SK-N-SH (cell line): ENCODE results near the gene GOLGA6D. TPM values are rescaled to one million over a fixed set of nuclear protein-coding genes. Genes with fewer than 3 reads are reported as not detected.
"Not testable (repeated sequence)": the region's sequence is repeated elsewhere in the genome, so short reads cannot be mapped to it uniquely, and the experiment has no call there.

Experiments used
- CTCF ChIA-PET: fragments of 300-600, 350-600 bp; formaldehyde crosslinking; extraction: SDS; loops from one replicate; lab custom pipeline; 2021; lab: Yijun Ruan, JAX
- POLR2A ChIA-PET: fragments of 350-600 bp; sonication (Branson Sonifier 250); formaldehyde crosslinking; extraction: SDS; loops from one replicate; lab custom pipeline; 2020; ENCODE audit warnings: antibody characterized with exemption, inconsistent platforms; lab: Yijun Ruan, JAX
- DNase-seq: peaks from one replicate; pipeline ENCODE4 v3.0.0; 2012
- H2AFZ ChIP-seq: fragments of 200-600 bp; sonication (generic); 2 replicates; pipeline ENCODE4 v1.8.1; 2016; ENCODE audit warnings: antibody characterized with exemption, mild to moderate bottlenecking, low read depth
- H3F3A ChIP-seq: fragments of 200-600 bp; sonication (generic); replicated peaks from 2 replicates; pipeline ENCODE3; 2016; ENCODE audit warnings: antibody characterized with exemption, mild to moderate bottlenecking; ENCODE audit not compliant: insufficient read depth
- H3K27ac ChIP-seq, 2 experiments: fragments of 200-500 bp in 1 of 2; fragments of 200-600 bp in 1 of 2; sonication (Bioruptor generic) in 1 of 2; sonication (generic), shearing (Covaris generic) in 1 of 2; 2 replicates each; pipeline versions ENCODE4 v1.5.1 to v1.6.1; 2014 to 2016; ENCODE audit warnings: low read depth in 2 of 2, inconsistent platforms in 1 of 2, low read length in 1 of 2, mild to moderate bottlenecking in 1 of 2, mixed read lengths in 1 of 2
- H3K27me3 ChIP-seq: fragments of 200-600 bp; sonication (generic), shearing (Covaris generic); 2 replicates; pipeline ENCODE4 v1.6.1; 2016; ENCODE audit warnings: mixed run types; ENCODE audit not compliant: insufficient read depth
- H3K36me3 ChIP-seq, 2 experiments: fragments of 200-500 bp in 1 of 2; fragments of 200-600 bp in 1 of 2; sonication (Bioruptor generic) in 1 of 2; sonication (generic) in 1 of 2; replicated peaks in 1 of 2; 2 replicates each; pipeline versions ENCODE3 to v1.5.1; 2014 to 2016; ENCODE audit warnings: low read length in 1 of 2, mild to moderate bottlenecking in 1 of 2; ENCODE audit not compliant: insufficient read depth in 2 of 2, control insufficient read depth in 1 of 2
- H3K4me1 ChIP-seq, 2 experiments: fragments of 200-500 bp in 1 of 2; fragments of 200-600 bp in 1 of 2; sonication (Bioruptor generic) in 1 of 2; sonication (generic), shearing (Covaris generic) in 1 of 2; 2 replicates each; pipeline versions ENCODE4 v1.5.1 to v1.6.1; 2014 to 2016; ENCODE audit warnings: low read depth in 1 of 2, low read length in 1 of 2, mixed run types in 1 of 2; ENCODE audit not compliant: insufficient read depth in 2 of 2, control insufficient read depth in 1 of 2
- H3K4me2 ChIP-seq: fragments of 200-600 bp; sonication (generic), shearing (Covaris generic); 2 replicates; pipeline ENCODE4 v1.6.1; 2017; ENCODE audit warnings: mixed run types
- H3K4me3 ChIP-seq, 2 experiments: fragments of 200-500 bp in 1 of 2; fragments of 200-600 bp in 1 of 2; sonication (Bioruptor generic) in 1 of 2; sonication (generic), shearing (Covaris generic) in 1 of 2; 2 replicates each; pipeline versions ENCODE4 v1.5.1 to v1.8.1; 2014 to 2016; ENCODE audit warnings: low read depth in 2 of 2, inconsistent platforms in 1 of 2, low read length in 1 of 2, mild to moderate bottlenecking in 1 of 2, mixed read lengths in 1 of 2, moderate library complexity in 1 of 2
- H3K79me2 ChIP-seq: fragments of 200-600 bp; sonication (generic); 2 replicates; pipeline ENCODE4 v1.8.1; 2017; ENCODE audit warnings: mild to moderate bottlenecking; ENCODE audit not compliant: insufficient read depth
- H3K9ac ChIP-seq: fragments of 200-600 bp; sonication (generic); 2 replicates; pipeline ENCODE4 v1.6.1; 2017; ENCODE audit warnings: mixed run types
- H3K9me2 ChIP-seq: fragments of 200-600 bp; sonication (generic); 2 replicates; pipeline ENCODE4 v1.6.1; 2017; ENCODE audit warnings: mixed run types
- H3K9me3 ChIP-seq: fragments of 200-600 bp; sonication (generic); 2 replicates; pipeline ENCODE4 v1.6.1; 2017; ENCODE audit warnings: mixed run types, mild to moderate bottlenecking, moderate library complexity
- H4K20me1 ChIP-seq: fragments of 200-600 bp; sonication (generic); 2 replicates; pipeline ENCODE4 v1.6.1; 2017; ENCODE audit warnings: mild to moderate bottlenecking, mixed run types; ENCODE audit not compliant: insufficient read depth
- CHD2 ChIP-seq: fragments of 150-350 bp; IDR thresholded peaks from 2 replicates; pipeline ENCODE4 v1.6.1; 2018; ENCODE audit warnings: low read length; ENCODE audit not compliant: partially characterized antibody
- FOSL2 ChIP-seq: IDR thresholded peaks from 2 replicates; pipeline ENCODE4 v1.4.0; 2012; ENCODE audit warnings: low read depth, mild to moderate bottlenecking, moderate library complexity, borderline replicate concordance
- FOXJ3 ChIP-seq: sonication (generic); formaldehyde crosslinking; IDR thresholded peaks from 2 replicates; pipeline ENCODE4 v1.5.1; 2020; ENCODE audit warnings: mild to moderate bottlenecking, missing genetic modification reagents
- FOXM1 ChIP-seq: IDR thresholded peaks from 2 replicates; pipeline ENCODE4 v1.4.0; 2012; ENCODE audit warnings: low read depth, mild to moderate bottlenecking
- GABPA ChIP-seq: IDR thresholded peaks from 2 replicates; pipeline ENCODE4 v1.4.0; 2012; ENCODE audit warnings: low read depth, mild to moderate bottlenecking
- JUND ChIP-seq: IDR thresholded peaks from 2 replicates; pipeline ENCODE4 v1.4.0; 2012
- MXI1 ChIP-seq: IDR thresholded peaks from 2 replicates; pipeline ENCODE4 v1.6.1; 2012; ENCODE audit warnings: mild to moderate bottlenecking, low read depth, low read length, improper control_type of control experiment
- NFIC ChIP-seq: IDR thresholded peaks from 2 replicates; pipeline ENCODE4 v1.4.0; 2012; ENCODE audit warnings: borderline replicate concordance
- NRF1 ChIP-seq: IDR thresholded peaks from 2 replicates; pipeline ENCODE4 v1.6.1; 2012; ENCODE audit warnings: low read depth, mild to moderate bottlenecking, low read length
- SMC3 ChIP-seq: IDR thresholded peaks from 2 replicates; pipeline ENCODE4 v1.6.1; 2012; ENCODE audit warnings: low read depth, low read length, improper control_type of control experiment
- TCF12 ChIP-seq: IDR thresholded peaks from 2 replicates; pipeline ENCODE4 v1.4.0; 2012
- TEAD4 ChIP-seq: IDR thresholded peaks from 2 replicates; pipeline ENCODE4 v1.4.0; 2012; ENCODE audit warnings: mild to moderate bottlenecking, borderline replicate concordance; ENCODE audit not compliant: insufficient read depth
- YY1 ChIP-seq: IDR thresholded peaks from 2 replicates; pipeline ENCODE4 v1.4.0; 2012; ENCODE audit warnings: low read depth, mild to moderate bottlenecking
- WGBS: methylation state at CpG from one replicate; pipeline ENCODE4 v1.1.6; 2017; ENCODE audit warnings: low lambda C conversion rate; 5-methylcytosine and 5-hydroxymethylcytosine counted together
- polyA plus RNA-seq, 3 experiments: library from polyadenylated mRNA; depleted of rRNA; stranded (reverse); fragments of >200 nt; gene quantifications; 2 replicates each; pipeline ENCODE4 v1.2.3, GENCODE V29; 2012
- TF ChIP-seq, protein P1 (sequence below): IDR thresholded peaks from 2 replicates; pipeline ENCODE4 v1.4.0; 2012; ENCODE audit warnings: low read depth
- TF ChIP-seq, protein P2 (sequence below): IDR thresholded peaks from 2 replicates; pipeline ENCODE4 v1.4.0; 2012; ENCODE audit warnings: low read depth, borderline replicate concordance
- TF ChIP-seq, protein P3 (sequence below): fragments of 150-350 bp; IDR thresholded peaks from 2 replicates; pipeline ENCODE4 v1.6.1; 2017; ENCODE audit warnings: antibody characterized with exemption, low read length, low read depth, borderline replicate concordance
- TF ChIP-seq, protein P4 (sequence below): IDR thresholded peaks from 2 replicates; pipeline ENCODE4 v1.6.1; 2012; ENCODE audit warnings: mild to moderate bottlenecking, low read depth, low read length, moderate library complexity
- TF ChIP-seq, protein P5 (sequence below): IDR thresholded peaks from 2 replicates; pipeline ENCODE4; 2012

Gene GOLGA6D
- polyA plus RNA-seq, 1 of the 3 experiments (the other 2 are of a cell fraction) = 0.02 TPM

DNA sequence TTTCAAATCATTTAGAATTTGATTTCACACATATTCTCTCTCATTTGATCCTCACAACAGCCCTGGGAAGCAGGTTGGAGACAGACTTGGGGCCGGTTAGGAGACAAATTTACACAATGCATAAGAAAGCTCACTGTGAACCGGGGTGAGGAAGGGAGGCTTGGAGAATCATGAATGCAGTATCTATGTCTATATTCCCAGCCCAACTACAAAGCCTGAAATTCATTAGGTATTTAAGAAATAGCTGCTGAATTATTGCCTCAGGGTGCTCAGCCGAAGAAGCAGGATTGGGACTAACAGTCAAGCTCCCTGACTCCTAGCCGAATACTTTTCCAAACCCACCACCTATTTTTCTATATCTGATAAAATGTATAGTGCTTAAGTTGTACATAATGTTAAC, 32.9 kb upstream of the GOLGA6D start:
- no peaks in the 10 kb centered on the region for H3K9me3 ChIP-seq
- TF ChIP-seq SMC3 (no peak), FOSL2 (no peak), GABPA (no peak), NRF1 (no peak), FOXM1 (no peak), MXI1 (no peak), YY1 (no peak), CHD2 (no peak), TEAD4 (no peak), NFIC (no peak), TCF12 (no peak), FOXJ3 (no peak), JUND (no peak)
- TF ChIP-seq, protein P1, sequence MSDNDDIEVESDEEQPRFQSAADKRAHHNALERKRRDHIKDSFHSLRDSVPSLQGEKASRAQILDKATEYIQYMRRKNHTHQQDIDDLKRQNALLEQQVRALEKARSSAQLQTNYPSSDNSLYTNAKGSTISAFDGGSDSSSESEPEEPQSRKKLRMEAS = no peak
- TF ChIP-seq, protein P2, sequence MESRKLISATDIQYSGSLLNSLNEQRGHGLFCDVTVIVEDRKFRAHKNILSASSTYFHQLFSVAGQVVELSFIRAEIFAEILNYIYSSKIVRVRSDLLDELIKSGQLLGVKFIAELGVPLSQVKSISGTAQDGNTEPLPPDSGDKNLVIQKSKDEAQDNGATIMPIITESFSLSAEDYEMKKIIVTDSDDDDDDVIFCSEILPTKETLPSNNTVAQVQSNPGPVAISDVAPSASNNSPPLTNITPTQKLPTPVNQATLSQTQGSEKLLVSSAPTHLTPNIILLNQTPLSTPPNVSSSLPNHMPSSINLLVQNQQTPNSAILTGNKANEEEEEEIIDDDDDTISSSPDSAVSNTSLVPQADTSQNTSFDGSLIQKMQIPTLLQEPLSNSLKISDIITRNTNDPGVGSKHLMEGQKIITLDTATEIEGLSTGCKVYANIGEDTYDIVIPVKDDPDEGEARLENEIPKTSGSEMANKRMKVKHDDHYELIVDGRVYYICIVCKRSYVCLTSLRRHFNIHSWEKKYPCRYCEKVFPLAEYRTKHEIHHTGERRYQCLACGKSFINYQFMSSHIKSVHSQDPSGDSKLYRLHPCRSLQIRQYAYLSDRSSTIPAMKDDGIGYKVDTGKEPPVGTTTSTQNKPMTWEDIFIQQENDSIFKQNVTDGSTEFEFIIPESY = no peak
- TF ChIP-seq, protein P3, sequence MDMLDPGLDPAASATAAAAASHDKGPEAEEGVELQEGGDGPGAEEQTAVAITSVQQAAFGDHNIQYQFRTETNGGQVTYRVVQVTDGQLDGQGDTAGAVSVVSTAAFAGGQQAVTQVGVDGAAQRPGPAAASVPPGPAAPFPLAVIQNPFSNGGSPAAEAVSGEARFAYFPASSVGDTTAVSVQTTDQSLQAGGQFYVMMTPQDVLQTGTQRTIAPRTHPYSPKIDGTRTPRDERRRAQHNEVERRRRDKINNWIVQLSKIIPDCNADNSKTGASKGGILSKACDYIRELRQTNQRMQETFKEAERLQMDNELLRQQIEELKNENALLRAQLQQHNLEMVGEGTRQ = no peak
- TF ChIP-seq, protein P4, sequence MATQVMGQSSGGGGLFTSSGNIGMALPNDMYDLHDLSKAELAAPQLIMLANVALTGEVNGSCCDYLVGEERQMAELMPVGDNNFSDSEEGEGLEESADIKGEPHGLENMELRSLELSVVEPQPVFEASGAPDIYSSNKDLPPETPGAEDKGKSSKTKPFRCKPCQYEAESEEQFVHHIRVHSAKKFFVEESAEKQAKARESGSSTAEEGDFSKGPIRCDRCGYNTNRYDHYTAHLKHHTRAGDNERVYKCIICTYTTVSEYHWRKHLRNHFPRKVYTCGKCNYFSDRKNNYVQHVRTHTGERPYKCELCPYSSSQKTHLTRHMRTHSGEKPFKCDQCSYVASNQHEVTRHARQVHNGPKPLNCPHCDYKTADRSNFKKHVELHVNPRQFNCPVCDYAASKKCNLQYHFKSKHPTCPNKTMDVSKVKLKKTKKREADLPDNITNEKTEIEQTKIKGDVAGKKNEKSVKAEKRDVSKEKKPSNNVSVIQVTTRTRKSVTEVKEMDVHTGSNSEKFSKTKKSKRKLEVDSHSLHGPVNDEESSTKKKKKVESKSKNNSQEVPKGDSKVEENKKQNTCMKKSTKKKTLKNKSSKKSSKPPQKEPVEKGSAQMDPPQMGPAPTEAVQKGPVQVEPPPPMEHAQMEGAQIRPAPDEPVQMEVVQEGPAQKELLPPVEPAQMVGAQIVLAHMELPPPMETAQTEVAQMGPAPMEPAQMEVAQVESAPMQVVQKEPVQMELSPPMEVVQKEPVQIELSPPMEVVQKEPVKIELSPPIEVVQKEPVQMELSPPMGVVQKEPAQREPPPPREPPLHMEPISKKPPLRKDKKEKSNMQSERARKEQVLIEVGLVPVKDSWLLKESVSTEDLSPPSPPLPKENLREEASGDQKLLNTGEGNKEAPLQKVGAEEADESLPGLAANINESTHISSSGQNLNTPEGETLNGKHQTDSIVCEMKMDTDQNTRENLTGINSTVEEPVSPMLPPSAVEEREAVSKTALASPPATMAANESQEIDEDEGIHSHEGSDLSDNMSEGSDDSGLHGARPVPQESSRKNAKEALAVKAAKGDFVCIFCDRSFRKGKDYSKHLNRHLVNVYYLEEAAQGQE = no peak
- TF ChIP-seq, protein P5, sequence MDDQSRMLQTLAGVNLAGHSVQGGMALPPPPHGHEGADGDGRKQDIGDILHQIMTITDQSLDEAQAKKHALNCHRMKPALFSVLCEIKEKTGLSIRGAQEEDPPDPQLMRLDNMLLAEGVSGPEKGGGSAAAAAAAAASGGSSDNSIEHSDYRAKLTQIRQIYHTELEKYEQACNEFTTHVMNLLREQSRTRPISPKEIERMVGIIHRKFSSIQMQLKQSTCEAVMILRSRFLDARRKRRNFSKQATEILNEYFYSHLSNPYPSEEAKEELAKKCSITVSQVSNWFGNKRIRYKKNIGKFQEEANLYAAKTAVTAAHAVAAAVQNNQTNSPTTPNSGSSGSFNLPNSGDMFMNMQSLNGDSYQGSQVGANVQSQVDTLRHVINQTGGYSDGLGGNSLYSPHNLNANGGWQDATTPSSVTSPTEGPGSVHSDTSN = no peak
- TF ChIP-seq, all 33 proteins: peak for 0
- Histone ChIP-seq H3K4me3 (no peak overlapping the region), H3K9me2 (no peaks in the 10 kb centered on the region), H3K79me2 (no peaks in the 10 kb centered on the region), H3K27me3 (peaks cover 27% of the 10 kb centered on the region; the same call in 1 of the 2 replicates), H3F3A (no peaks in the 10 kb centered on the region), H3K4me1 (no peaks in the 10 kb centered on the region), H4K20me1 (no peaks in the 10 kb centered on the region), H3K36me3 (no peaks in the 10 kb centered on the region), H3K27ac (no peak overlapping the region), H2AFZ (no peak overlapping the region), H3K9ac (no peak overlapping the region), H3K4me2 (no peak overlapping the region)
- DNase-seq = no peak
- ChIA-PET POLR2A (no interaction called here), CTCF (no interaction called here)
- 57% methylated on average over 4 of the region's 4 CpGs for WGBS

DNA sequence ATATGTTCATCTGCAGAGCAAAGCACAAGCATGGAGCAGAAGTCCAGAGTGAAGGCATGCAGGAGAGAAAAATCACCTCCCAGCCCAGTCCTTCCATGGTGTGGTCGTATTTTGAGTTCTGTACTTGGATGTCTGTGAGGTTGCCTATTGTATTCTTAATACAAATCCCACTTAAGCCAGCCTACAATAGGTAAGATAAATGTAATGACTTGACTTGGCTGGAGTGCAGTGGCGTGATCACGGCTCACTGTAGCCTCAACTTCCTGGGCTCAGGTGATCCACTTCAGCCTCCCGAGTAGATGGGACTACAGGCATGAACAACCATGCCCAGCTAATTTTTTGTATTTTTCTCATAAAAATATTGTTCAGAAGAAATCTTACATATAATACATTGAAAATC, 31.3 kb upstream of the GOLGA6D start:
- H3K36me3 ChIP-seq, H3K9me2 ChIP-seq, H3K79me2 ChIP-seq, DNase-seq, H4K20me1 ChIP-seq, H3K9me3 ChIP-seq, H3K4me3 ChIP-seq, H3F3A ChIP-seq, H2AFZ ChIP-seq, H3K4me2 ChIP-seq, H3K27ac ChIP-seq, H3K9ac ChIP-seq, POLR2A ChIA-PET, H3K4me1 ChIP-seq, CTCF ChIA-PET: not testable (repeated sequence)
- WGBS = 73% methylated on average over 4 of the region's 4 CpGs
- H3K27me3 ChIP-seq = peaks cover 27% of the 10 kb centered on the region; the same call in 1 of the 2 replicates
